ENCODE results near the gene EML6. TPM values are rescaled to one million over a fixed set of nuclear protein-coding genes. Genes with fewer than 3 reads are reported as not detected.

Gene EML6
- total RNA-seq, 2 donors from 2014 or later: 1.4 to 2.1 TPM

DNA sequence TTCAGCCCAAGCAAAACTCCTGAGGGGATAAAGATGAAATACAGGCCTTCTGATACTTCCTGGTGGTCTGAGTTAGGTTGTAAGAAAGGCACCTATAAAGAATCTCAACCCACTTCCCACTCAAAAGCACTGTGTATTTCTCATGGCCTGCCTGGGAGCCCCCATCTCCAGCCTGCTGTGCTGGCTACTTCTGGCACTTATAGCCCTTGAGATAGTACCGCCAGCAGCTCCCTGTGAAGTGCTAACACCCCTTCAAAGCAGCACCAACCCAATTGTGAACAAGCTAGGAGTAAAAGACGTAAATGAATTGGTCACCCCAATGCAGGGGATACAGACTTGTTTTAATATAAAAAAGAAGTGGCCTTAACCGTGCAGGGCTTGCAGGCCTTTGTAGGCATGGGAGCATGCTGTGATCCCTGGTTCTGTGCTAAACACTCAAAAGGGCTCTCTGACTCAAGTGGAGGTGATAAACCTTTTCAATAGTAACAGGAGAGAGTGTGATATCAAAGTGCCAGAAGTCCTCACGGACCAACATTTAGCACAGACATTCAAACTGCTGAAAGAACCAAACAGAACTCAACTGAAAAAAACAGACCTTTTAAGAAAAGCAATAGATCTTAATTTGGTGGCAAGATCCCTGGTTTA lies 246.0 kb downstream of the EML6 start:
- H3K27ac ChIP-seq (ENCODE audit: low read depth, low read length): no peak overlapping the region
- TF ChIP-seq, protein P1, sequence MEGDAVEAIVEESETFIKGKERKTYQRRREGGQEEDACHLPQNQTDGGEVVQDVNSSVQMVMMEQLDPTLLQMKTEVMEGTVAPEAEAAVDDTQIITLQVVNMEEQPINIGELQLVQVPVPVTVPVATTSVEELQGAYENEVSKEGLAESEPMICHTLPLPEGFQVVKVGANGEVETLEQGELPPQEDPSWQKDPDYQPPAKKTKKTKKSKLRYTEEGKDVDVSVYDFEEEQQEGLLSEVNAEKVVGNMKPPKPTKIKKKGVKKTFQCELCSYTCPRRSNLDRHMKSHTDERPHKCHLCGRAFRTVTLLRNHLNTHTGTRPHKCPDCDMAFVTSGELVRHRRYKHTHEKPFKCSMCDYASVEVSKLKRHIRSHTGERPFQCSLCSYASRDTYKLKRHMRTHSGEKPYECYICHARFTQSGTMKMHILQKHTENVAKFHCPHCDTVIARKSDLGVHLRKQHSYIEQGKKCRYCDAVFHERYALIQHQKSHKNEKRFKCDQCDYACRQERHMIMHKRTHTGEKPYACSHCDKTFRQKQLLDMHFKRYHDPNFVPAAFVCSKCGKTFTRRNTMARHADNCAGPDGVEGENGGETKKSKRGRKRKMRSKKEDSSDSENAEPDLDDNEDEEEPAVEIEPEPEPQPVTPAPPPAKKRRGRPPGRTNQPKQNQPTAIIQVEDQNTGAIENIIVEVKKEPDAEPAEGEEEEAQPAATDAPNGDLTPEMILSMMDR (conservative IDR thresholded peaks at IDR 0.05): no peak
- WGBS, 2 experiments (ENCODE audit: insufficient coverage in 1 of 2, insufficient read length in 1 of 2): 78 to 80% methylated on average over 2 to 4 of the region's 4 CpGs
- peaks cover 34% of the 10 kb centered on the region for H3K36me3 Mint-ChIP-seq (ENCODE audit: low read depth)
- DNase-seq: no peak
- no peaks in the 10 kb centered on the region for H3K27me3 ChIP-seq (ENCODE audit: control insufficient read depth, insufficient read depth, low read length, poor library complexity, severe bottlenecking)
- H3K4me1 ChIP-seq (ENCODE audit: control insufficient read depth, insufficient read depth, low read length): no peaks in the 10 kb centered on the region
- H3K36me3 ChIP-seq (ENCODE audit: control insufficient read depth, insufficient read depth, low read length): peaks cover 57% of the 10 kb centered on the region
- no peaks in the 10 kb centered on the region for H3K9me3 Mint-ChIP-seq
- H3K9ac ChIP-seq (ENCODE audit: extremely low read depth, low read length, poor library complexity, severe bottlenecking): no peak overlapping the region
- no peak overlapping the region for H3K4me3 ChIP-seq (ENCODE audit: low read length)
- H3K4me3 Mint-ChIP-seq: no peak overlapping the region
- H3K27ac Mint-ChIP-seq: no peak overlapping the region
- H3K9me3 ChIP-seq (ENCODE audit: control insufficient read depth, low read length): no peaks in the 10 kb centered on the region
- H3K4me1 Mint-ChIP-seq: peaks cover 32% of the 10 kb centered on the region
- H3K27me3 Mint-ChIP-seq (ENCODE audit: insufficient read depth): no peaks in the 10 kb centered on the region

- Mint-ChIP-seq H3K9me3 (no peaks in the 10 kb centered on the region), H3K27me3 (ENCODE audit: insufficient read depth) (no peaks in the 10 kb centered on the region), H3K4me1 (peaks cover 32% of the 10 kb centered on the region), H3K27ac (no peak overlapping the region), H3K4me3 (no peak overlapping the region), H3K36me3 (ENCODE audit: low read depth) (peaks cover 37% of the 10 kb centered on the region)
- Histone ChIP-seq H3K27ac (ENCODE audit: low read depth, low read length) (no peak overlapping the region), H3K9ac (ENCODE audit: extremely low read depth, low read length, poor library complexity, severe bottlenecking) (no peak overlapping the region), H3K4me3 (ENCODE audit: low read length) (no peak overlapping the region), H3K27me3 (ENCODE audit: control insufficient read depth, insufficient read depth, low read length, poor library complexity, severe bottlenecking) (no peaks in the 10 kb centered on the region), H3K9me3 (ENCODE audit: control insufficient read depth, low read length) (no peaks in the 10 kb centered on the region), H3K36me3 (ENCODE audit: control insufficient read depth, insufficient read depth, low read length) (peaks cover 59% of the 10 kb centered on the region), H3K4me1 (ENCODE audit: control insufficient read depth, insufficient read depth, low read length) (no peaks in the 10 kb centered on the region)
- WGBS, 2 experiments (ENCODE audit: insufficient coverage in 1 of 2, insufficient read length in 1 of 2): 94 to 98% methylated on average over 6 to 7 of the region's 7 CpGs
- DNase-seq: no peak
- TF ChIP-seq, protein P1 (conservative IDR thresholded peaks at IDR 0.05): no peak
Observed at GRCh38 chr2:54969940-54970338, 246.5 kb downstream of the EML6 start.

DNA sequence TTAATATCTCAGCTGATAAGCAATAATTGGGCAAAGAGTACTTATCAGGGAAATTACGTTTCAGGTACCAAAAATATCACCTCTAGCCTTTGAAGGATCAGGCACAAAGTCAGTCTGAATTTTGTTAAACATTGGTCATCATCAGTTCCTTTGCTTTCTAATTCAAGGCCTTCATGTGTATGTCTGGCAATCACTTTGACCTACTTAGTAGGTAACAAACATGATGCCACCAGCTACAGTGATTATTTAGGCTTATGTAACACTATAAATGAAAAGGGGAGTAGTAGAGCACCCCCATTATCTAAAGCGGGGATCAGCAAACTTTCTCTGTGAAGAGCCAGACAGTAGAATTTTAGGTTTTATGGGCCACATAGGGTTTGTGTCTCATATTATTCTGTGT lies 251.7 kb downstream of the EML6 start:
- H3K4me1 ChIP-seq (ENCODE audit: control insufficient read depth, insufficient read depth, low read length): no peaks in the 10 kb centered on the region
- no peak overlapping the region for H3K27ac ChIP-seq (ENCODE audit: low read depth, low read length)
- Mint-ChIP-seq H3K4me3 (no peak overlapping the region), H3K36me3 (ENCODE audit: low read depth) (peaks cover 29% of the 10 kb centered on the region), H3K27me3 (ENCODE audit: insufficient read depth) (no peaks in the 10 kb centered on the region), H3K4me1 (peaks cover 4% of the 10 kb centered on the region), H3K9me3 (no peaks in the 10 kb centered on the region), H3K27ac (no peak overlapping the region)
- H3K27me3 ChIP-seq (ENCODE audit: control insufficient read depth, insufficient read depth, low read length, poor library complexity, severe bottlenecking): no peaks in the 10 kb centered on the region
- no peak overlapping the region for H3K9ac ChIP-seq (ENCODE audit: extremely low read depth, low read length, poor library complexity, severe bottlenecking)
- 93 to 95% methylated on average over 2 of the region's 2 CpGs for WGBS, 2 experiments (ENCODE audit: insufficient coverage in 1 of 2, insufficient read length in 1 of 2)
- TF ChIP-seq, protein P1 (conservative IDR thresholded peaks at IDR 0.05): no peak
- peaks cover 65% of the 10 kb centered on the region for H3K36me3 ChIP-seq (ENCODE audit: control insufficient read depth, insufficient read depth, low read length)
- H3K4me3 ChIP-seq (ENCODE audit: low read length): no peak overlapping the region
- no peaks in the 10 kb centered on the region for H3K9me3 ChIP-seq (ENCODE audit: control insufficient read depth, low read length)
- DNase-seq: no peak

Measured in endodermal cell (in vitro differentiated cells).